H1 (cell line): Measurements from ENCODE around the gene FAM174B.

ENCODE experiments used
- CTCF ChIP-seq, 3 experiments: IDR thresholded peaks; 1 replicate in 2 of 3; 2 replicates in 1 of 3; pipeline versions ENCODE4 v1.5.1 to v1.6.1; 2011; ENCODE audit warnings: low read length in 3 of 3, mild to moderate bottlenecking in 3 of 3, inconsistent platforms in 2 of 3, low read depth in 1 of 3, moderate library complexity in 1 of 3; ENCODE audit not compliant: insufficient read depth in 1 of 3; ENCODE audit errors: control extremely low read depth in 1 of 3
- EP300 ChIP-seq, 2 experiments: IDR thresholded peaks; 1 replicate in 1 of 2; 2 replicates in 1 of 2; pipeline ENCODE4 v1.6.1; 2011 to 2012; ENCODE audit warnings: low read depth in 2 of 2, low read length in 2 of 2, mild to moderate bottlenecking in 2 of 2, borderline replicate concordance in 1 of 2, inconsistent platforms in 1 of 2, moderate library complexity in 1 of 2
- NANOG ChIP-seq: IDR thresholded peaks from 2 replicates; pipeline ENCODE4 v1.6.1; 2011; ENCODE audit warnings: low read length, low read depth, mild to moderate bottlenecking, inconsistent platforms; ENCODE audit not compliant: insufficient read depth, poor library complexity, severe bottlenecking
- POLR2A ChIP-seq, 2 experiments: IDR thresholded peaks; 1 replicate in 1 of 2; 2 replicates in 1 of 2; pipeline ENCODE4 v1.6.1; 2011; ENCODE audit warnings: low read depth in 2 of 2, low read length in 2 of 2, mild to moderate bottlenecking in 2 of 2; ENCODE audit errors: control extremely low read depth in 1 of 2
- SIX5 ChIP-seq: IDR thresholded peaks from 2 replicates; pipeline ENCODE4 v1.6.1; 2011; ENCODE audit warnings: mild to moderate bottlenecking, low read depth, low read length
- ZNF274 ChIP-seq: IDR thresholded peaks from 2 replicates; pipeline ENCODE4 v1.7.0; 2012; ENCODE audit warnings: low read length, borderline replicate concordance; ENCODE audit errors: extremely low read depth

- TF ChIP-seq POLR2A (IDR thresholded peaks at IDR 0.05; ENCODE audit: control extremely low read depth in 1 of 2, low read depth in 2 of 2, low read length in 2 of 2) (no peak), ZNF274 (no peak), NANOG (no peak), SIX5 (no peak), CTCF (IDR thresholded peaks at IDR 0.05; ENCODE audit: control extremely low read depth in 1 of 3, insufficient read depth in 1 of 3, low read depth in 1 of 3, low read length in 3 of 3) (no peak), EP300 (IDR thresholded peaks at IDR 0.05; ENCODE audit: borderline replicate concordance in 1 of 2, low read depth in 2 of 2, low read length in 2 of 2) (no peak)
These were observed 59.8 kb downstream of the FAM174B start for GRCh38 chr15:92595506-92596381.
